GM20000 (cell line): ENCODE results near the gene PDIA3.
"Not testable (repeated sequence)": the region's sequence is repeated elsewhere in the genome, so short reads cannot be mapped to it uniquely, and the experiment has no call there.

Experiments used
- DNase-seq: peaks from one replicate; pipeline ENCODE4 v3.0.0; 2012; ENCODE audit warnings: low spot score
- CTCF ChIP-seq: IDR thresholded peaks from 2 replicates; pipeline ENCODE4 v1.5.1; 2012; ENCODE audit warnings: mild to moderate bottlenecking, control low read depth; ENCODE audit errors: extremely low read depth, missing control alignments

PDIA3 gene

GRCh38 chr15:43796566-43796965 is 50.3 kb downstream of the PDIA3 start:
- no peak for DNase-seq
- no peak for TF ChIP-seq CTCF

DNA sequence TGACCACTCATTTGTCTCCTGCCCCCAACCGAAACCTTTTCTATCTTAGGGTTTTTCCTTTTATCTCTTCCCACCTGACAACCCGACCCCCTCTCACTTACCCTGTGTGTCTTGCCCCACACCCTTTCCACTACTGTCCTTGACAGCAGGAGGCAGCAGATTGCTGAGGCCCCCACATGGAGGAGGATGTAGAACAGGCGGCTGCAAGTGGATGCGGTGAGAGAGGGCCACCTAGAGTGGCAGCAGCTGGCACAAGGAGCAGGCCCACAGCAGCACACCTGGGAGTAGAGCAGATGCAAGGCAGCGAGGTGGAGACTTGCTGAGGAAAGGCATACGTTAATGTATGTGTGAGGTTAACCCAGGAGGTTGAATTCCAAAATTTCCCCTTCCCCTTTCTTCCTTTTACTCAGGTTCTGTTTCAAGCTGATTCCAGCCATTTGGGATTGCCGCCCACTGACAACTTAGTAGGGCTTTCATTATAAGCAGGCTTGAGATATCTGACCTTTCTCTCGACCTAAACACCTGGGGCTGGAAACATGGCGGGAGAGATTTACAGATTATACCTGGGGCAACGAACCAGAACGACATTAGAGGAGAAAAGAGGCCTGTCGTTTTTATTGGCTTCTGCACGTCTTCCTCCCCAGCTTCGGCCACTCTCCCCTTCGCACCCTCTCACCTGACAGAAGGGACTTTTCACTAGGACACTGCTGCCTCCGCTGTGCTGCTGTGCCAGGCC is 53.1 kb downstream of the PDIA3 start:
- no peak for DNase-seq
- peak; percentile 9 for TF ChIP-seq CTCF

DNA sequence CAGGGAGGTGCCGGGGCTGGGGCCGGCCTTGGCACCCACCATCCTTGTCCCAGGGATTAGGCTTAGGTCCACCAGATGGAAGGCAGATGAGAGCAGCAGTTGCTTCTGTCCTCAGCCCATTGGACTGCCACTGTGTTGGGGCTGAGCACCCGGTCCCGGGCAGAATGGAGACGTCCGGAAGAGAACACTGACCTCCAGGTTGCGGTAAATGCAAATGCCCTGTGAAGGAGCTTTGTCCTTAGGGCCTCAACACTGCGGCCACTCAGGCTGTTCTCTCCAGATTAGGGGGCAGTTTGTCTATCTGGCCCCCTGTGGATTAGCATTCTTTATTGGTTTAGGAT is 53.7 kb downstream of the PDIA3 start, which contains the start of gene SERINC4:
Gene SERINC4, minus strand, starts transcription at position 276 of the 341 bp plus-strand sequence. Its CDS starts 234 bp downstream, at position 42.
- TF ChIP-seq CTCF, result no peak
- no peak for DNase-seq

DNA sequence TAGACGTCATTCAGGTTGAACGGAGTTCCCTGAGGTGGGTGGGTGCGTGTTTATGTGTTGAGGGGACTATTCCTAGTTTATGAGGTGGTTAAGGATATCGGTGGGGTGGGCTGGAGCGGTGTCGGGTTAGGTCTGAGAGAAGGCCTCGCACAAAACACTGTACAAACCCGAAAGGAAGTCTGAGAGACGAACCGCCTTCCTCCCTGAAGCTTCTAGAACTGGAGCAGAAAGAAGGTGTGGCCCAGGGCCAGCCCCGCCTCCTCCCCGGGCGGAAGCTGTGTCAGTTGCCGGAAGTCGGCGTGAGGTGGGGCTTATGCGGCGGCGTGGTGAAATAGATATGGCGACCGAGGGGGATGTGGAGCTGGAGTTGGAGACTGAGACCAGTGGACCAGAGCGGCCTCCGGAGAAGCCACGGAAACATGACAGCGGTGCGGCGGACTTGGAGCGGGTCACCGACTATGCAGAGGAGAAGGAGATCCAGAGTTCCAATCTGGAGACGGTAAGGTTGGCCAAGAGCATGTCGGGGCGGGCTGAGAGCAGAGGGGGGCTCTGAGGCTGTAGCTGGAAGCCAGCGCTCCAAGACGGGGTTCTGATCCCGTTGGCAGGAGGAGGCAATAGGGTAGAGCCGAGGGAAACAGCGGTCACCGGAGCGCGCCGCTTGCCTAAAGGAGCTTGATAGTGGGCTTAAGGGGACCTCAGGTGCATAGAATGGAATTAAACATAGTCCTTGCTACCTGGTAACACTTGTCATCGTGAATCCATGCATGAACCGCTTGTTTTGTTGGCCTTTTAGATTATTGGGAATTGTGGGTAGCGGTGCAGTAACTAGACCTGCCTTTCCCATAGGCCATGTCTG is 54.3 kb downstream of the PDIA3 start, which contains the start of gene HYPK:
Gene HYPK, plus strand, starts transcription at position 314 of the 856 bp plus-strand sequence. Its CDS starts 24 bp downstream, at position 338.
- DNase-seq, result peak; percentile 81
- no peak for TF ChIP-seq CTCF

DNA sequence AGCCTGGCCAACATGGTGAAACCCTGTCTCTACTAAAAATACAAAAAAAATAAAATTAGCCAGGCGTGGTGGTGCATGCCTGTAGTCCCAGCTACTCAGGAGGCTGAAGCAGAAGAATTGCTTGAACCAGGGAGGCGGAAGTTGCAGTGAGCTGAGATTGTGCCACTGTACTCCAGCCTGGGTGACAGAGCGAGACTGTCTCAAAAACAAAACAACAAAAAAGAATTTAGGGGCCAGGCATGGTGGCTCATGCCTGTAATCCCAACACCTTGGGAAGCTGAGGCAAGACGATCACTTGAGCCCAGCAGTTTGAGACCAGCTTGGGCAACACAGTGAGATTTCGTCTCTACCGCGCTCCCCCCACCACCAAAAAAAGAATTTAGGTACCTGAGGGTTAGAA is 56.4 kb downstream of the PDIA3 start:
- DNase-seq, result not testable (repeated sequence)

GRCh38 chr15:43808435-43808950 is 62.3 kb downstream of the PDIA3 start:
- DNase-seq, result no peak
- no peak for TF ChIP-seq CTCF

GRCh38 chr15:43808960-43809678 is 62.9 kb downstream of the PDIA3 start:
- peak; percentile 45 for DNase-seq
- TF ChIP-seq CTCF, result no peak

- DNase-seq, result not testable (repeated sequence)
These were observed 68.8 kb downstream of the PDIA3 start for GRCh38 chr15:43815064-43815463.
